Ovary (tissue), 9 donors: ENCODE measurements around the gene RAB39A. TPM values are rescaled to one million over a fixed set of nuclear protein-coding genes. Genes with fewer than 3 reads are reported as not detected.

Source experiments
- DNase-seq, 5 donors: peaks; one replicate each; pipeline ENCODE4 v3.0.0-alpha.2; 2019 to 2020
- H3K27ac ChIP-seq, 2 donors: fragments of 200-600 bp; one replicate each; pipeline versions ENCODE4 v1.5.1 to v1.8.0; 2019 to 2022
- H3K27me3 ChIP-seq: fragments of 200-600 bp; one replicate; pipeline ENCODE4 v1.8.0; 2022
- H3K36me3 ChIP-seq: fragments of 200-600 bp; sonication (generic); one replicate; pipeline ENCODE4 v1.5.1; 2019
- H3K4me1 ChIP-seq: one replicate; pipeline ENCODE4 v1.8.1; 2013; ENCODE audit warnings: mild to moderate bottlenecking, moderate library complexity; ENCODE audit not compliant: insufficient read depth
- H3K4me3 ChIP-seq: fragments of 200-600 bp; sonication (generic); one replicate; pipeline ENCODE4 v1.5.1; 2017
- H3K9me3 ChIP-seq, 2 donors: fragments of 200-600 bp in 1 of 2; sonication (generic) in 1 of 2; one replicate each; pipeline versions ENCODE4 v1.5.1 to v1.8.1; 2013 to 2019; ENCODE audit warnings: mild to moderate bottlenecking in 1 of 2, moderate library complexity in 1 of 2
- CTCF ChIP-seq, 3 donors: fragments of 450-650 bp in 2 of 3; fragments of 200-600 bp in 1 of 3; IDR thresholded peaks; one replicate each; pipeline versions ENCODE4 v1.5.1 to v1.8.0; 2016 to 2022; ENCODE audit warnings: antibody characterized with exemption in 3 of 3, mild to moderate bottlenecking in 1 of 3
- EP300 ChIP-seq: sonication (generic); formaldehyde crosslinking; IDR thresholded peaks from one replicate; pipeline ENCODE4 v1.6.1; 2017; ENCODE audit warnings: antibody characterized with exemption
- POLR2A ChIP-seq: fragments of 450-650 bp; IDR thresholded peaks from one replicate; pipeline ENCODE4 v1.6.1; 2017; ENCODE audit warnings: antibody characterized with exemption, mild to moderate bottlenecking, moderate library complexity
- WGBS, 3 donors: extraction: QIAGEN DNeasy Blood & Tissue Kit in 1 of 3; methylation state at CpG; one replicate each; pipeline versions ENCODE4 v1.1.5 to v1.1.7; 2013 to 2017; 5-methylcytosine and 5-hydroxymethylcytosine counted together
- intact Hi-C, 4 donors: fragments of 100-400 bp; cut with DNase I; formaldehyde crosslinking; loops; one replicate each; pipeline versions ENCODE4 v1.11.0 to v1.15.1; 2022 to 2023
- polyA plus RNA-seq, 2 donors: library from polyadenylated mRNA; stranded (reverse); fragments of 200-250 nt in 1 of 2; fragments of 350-450 nt in 1 of 2; fragmentation: Illumina TruSeq in 1 of 2; extraction: RNeasy Lipid Tissue Mini Kit (QIAGEN cat#74804) in 1 of 2; gene quantifications; one replicate each; pipeline ENCODE4 v1.2.3, GENCODE V29; 2013 to 2014
- total RNA-seq, 7 donors: library from RNA; depleted of rRNA in 2 of 7; stranded (reverse); fragments of >200 nt in 2 of 7; fragmentation: NEBNext Ultra II Directional in 3 of 7; extraction: Animal tissue kit (Norgen Biotek cat#: 25700) in 3 of 7; gene quantifications; one replicate each; pipeline versions ENCODE4 v1.1.0 to v1.2.4, GENCODE V29; 2016 to 2023
- donor health status: DM: no; HTN: no; CAD: no; lungs with moderate emphysema.
- donor health status: DM: no; HTN: no; CAD: no.
- donor health status: Bipolar disorder and iron deficiency.
- donor health status: DM: yes; HTN: yes; CAD: no.
- donor health status: DM: no; HTN: no; CAD: no.
- donor health status: DM: yes; HTN: yes; CAD: no.

The RAB39A gene
- total and polyA plus RNA-seq, 9 donors, result 0.04 to 2.1 (median 0.43) TPM

- Histone ChIP-seq H3K9me3 (no peaks in the 10 kb centered on the region), H3K27ac (no peak overlapping the region), H3K36me3 (no peaks in the 10 kb centered on the region), H3K4me1 (peaks cover 2% of the 10 kb centered on the region), H3K4me3 (no peak overlapping the region), H3K27me3 (no peaks in the 10 kb centered on the region)
- intact Hi-C loops, result no loop called here
- no peak for DNase-seq
- WGBS, 3 donors, result 80 to 95% (median 94%) methylated on average over 2 of the region's 2 CpGs
- TF ChIP-seq POLR2A (no peak), EP300 (no peak), CTCF (IDR thresholded peaks at IDR 0.05) (no peak)
Measured at GRCh38 chr11:107924306-107924705, 3.9 kb upstream of the RAB39A start.

- H3K9me3 ChIP-seq, result no peaks in the 10 kb centered on the region
- H3K4me3 ChIP-seq, result no peak overlapping the region
- no peaks in the 10 kb centered on the region for H3K36me3 ChIP-seq
- H3K27me3 ChIP-seq, result no peaks in the 10 kb centered on the region
- no peak overlapping the region for H3K27ac ChIP-seq
- intact Hi-C loops, result loop anchor here in 1 of 4 donors (5.0 kb wide), 1 partner anchor 795 kb away; no protein-coding TSS in a partner anchor
- WGBS, 3 donors, result 83 to 85% (median 84%) methylated on average over 5 of the region's 5 CpGs
- no peak for DNase-seq
- TF ChIP-seq POLR2A (no peak), CTCF (IDR thresholded peaks at IDR 0.05) (no peak), EP300 (no peak)
- peaks cover 2% of the 10 kb centered on the region for H3K4me1 ChIP-seq
Measured at GRCh38 chr11:107927559-107927958, 689 bp upstream of the RAB39A start.

GRCh38 chr11:107928767-107929507 lies 689 bp downstream of the RAB39A start:
- TF ChIP-seq CTCF (IDR thresholded peaks at IDR 0.05) (no peak), EP300 (no peak), POLR2A (no peak)
- DNase-seq, result no peak
- H3K36me3 ChIP-seq, result no peaks in the 10 kb centered on the region
- peak overlapping the region; percentile 12 for H3K4me3 ChIP-seq
- no peak overlapping the region for H3K27ac ChIP-seq
- H3K4me1 ChIP-seq, result peaks cover 2% of the 10 kb centered on the region
- 1 to 2% (median 1%) methylated on average over 37 to 41 of the region's 41 CpGs for WGBS, 3 donors
- no peaks in the 10 kb centered on the region for H3K27me3 ChIP-seq
- H3K9me3 ChIP-seq, result no peaks in the 10 kb centered on the region
- intact Hi-C loops, result loop anchor here in 1 of 4 donors (5.0 kb wide), 1 partner anchor 797 kb away; no protein-coding TSS in a partner anchor

GRCh38 chr11:107929611-107930200 lies 1.5 kb downstream of the RAB39A start:
- H3K4me3 ChIP-seq, result no peak overlapping the region
- TF ChIP-seq EP300, result no peak
- no peak for TF ChIP-seq POLR2A
- TF ChIP-seq CTCF (IDR thresholded peaks at IDR 0.05), result no peak
- intact Hi-C loops, result loop anchor here in 1 of 4 donors (5.0 kb wide), 1 partner anchor 797 kb away; no protein-coding TSS in a partner anchor
- no peak for DNase-seq
- H3K27ac ChIP-seq, result no peak overlapping the region
- H3K27me3 ChIP-seq, result no peaks in the 10 kb centered on the region
- peaks cover 2% of the 10 kb centered on the region for H3K4me1 ChIP-seq
- WGBS, 3 donors, result 35 to 48% (median 39%) methylated on average over 10 of the region's 10 CpGs
- no peaks in the 10 kb centered on the region for H3K9me3 ChIP-seq
- H3K36me3 ChIP-seq, result no peaks in the 10 kb centered on the region
